Natural killer cell (primary cell): ENCODE data around the gene RND3. TPM values are rescaled to one million over a fixed set of nuclear protein-coding genes. Genes with fewer than 3 reads are reported as not detected.

Source experiments
- ATAC-seq, 3 donors: fragments of 150-1000 bp in 2 of 3; fragments of 200-7000 bp in 1 of 3; cut with Tn5 transposase; 1 replicate in 1 of 3; 2 replicates in 2 of 3; pipeline ENCODE4 v1.10.0; 2021; ENCODE audit warnings: mild to moderate bottlenecking in 2 of 3, moderate library complexity in 2 of 3
- DNase-seq, 2 donors: peaks; one replicate each; pipeline versions ENCODE4 v3.0.0 to v3.0.0-alpha.2; 2013 to 2021; ENCODE audit warnings: mixed read lengths in 1 of 2
- H3K27ac ChIP-seq: one replicate; pipeline ENCODE4 v1.5.1; 2013; ENCODE audit warnings: mild to moderate bottlenecking, low read length
- H3K27me3 ChIP-seq: one replicate; pipeline ENCODE4 v1.6.1; 2013; ENCODE audit warnings: low read length; ENCODE audit not compliant: control insufficient read depth, insufficient read depth
- H3K36me3 ChIP-seq: one replicate; pipeline ENCODE4 v1.6.1; 2013; ENCODE audit warnings: low read length; ENCODE audit not compliant: control insufficient read depth, insufficient read depth
- H3K4me1 ChIP-seq: one replicate; pipeline ENCODE4 v1.6.1; 2013; ENCODE audit warnings: low read length; ENCODE audit not compliant: control insufficient read depth, insufficient read depth
- H3K4me3 ChIP-seq: one replicate; pipeline ENCODE4 v1.5.1; 2013; ENCODE audit warnings: low read length
- H3K9me3 ChIP-seq: one replicate; pipeline ENCODE4 v1.6.1; 2013; ENCODE audit warnings: low read length; ENCODE audit not compliant: control insufficient read depth, insufficient read depth
- H3K27ac Mint-ChIP-seq, 2 donors: one replicate each; pipeline ENCODE4 v1.8.0; 2022; ENCODE audit warnings: mild to moderate bottlenecking in 2 of 2, mixed read lengths in 2 of 2, moderate library complexity in 1 of 2
- H3K27me3 Mint-ChIP-seq, 2 donors: one replicate each; pipeline ENCODE4 v1.8.0; 2022; ENCODE audit warnings: low read depth in 2 of 2, mixed read lengths in 2 of 2
- H3K36me3 Mint-ChIP-seq: one replicate; pipeline ENCODE4 v1.8.0; 2022; ENCODE audit warnings: mixed read lengths
- H3K4me1 Mint-ChIP-seq, 2 donors: one replicate each; pipeline ENCODE4 v1.8.0; 2022; ENCODE audit warnings: mixed read lengths in 2 of 2
- H3K4me3 Mint-ChIP-seq: one replicate; pipeline ENCODE4 v1.8.0; 2022; ENCODE audit warnings: mild to moderate bottlenecking, moderate library complexity, mixed read lengths
- H3K9me3 Mint-ChIP-seq, 2 donors: one replicate each; pipeline ENCODE4 v1.8.0; 2022; ENCODE audit warnings: mixed read lengths in 2 of 2
- CTCF ChIP-seq: fragments of 200-600 bp; IDR thresholded peaks from one replicate; pipeline ENCODE4 v1.8.0; 2022; ENCODE audit warnings: antibody characterized with exemption
- WGBS: methylation state at CpG from one replicate; pipeline ENCODE4 v1.1.7; 2013; ENCODE audit warnings: missing lambda C conversion rate; ENCODE audit not compliant: insufficient coverage; 5-methylcytosine and 5-hydroxymethylcytosine counted together
- intact Hi-C: fragments of 100-400 bp; cut with micrococcal nuclease; formaldehyde crosslinking; loops from one replicate; pipeline ENCODE4 v1.14.2; 2022
- total RNA-seq, 4 donors: library from RNA; stranded (reverse); fragments of 120-200 nt in 1 of 4; gene quantifications; one replicate each; pipeline versions ENCODE4 v1.2.3 to v1.2.4, GENCODE V29; 2013 to 2022

The RND3 gene
- total RNA-seq, 3 donors from 2014 or later (not counting 1 experiment from before 2014, with no cell fraction given) = not detected

GRCh38 chr2:150464270-150464669, 23.2 kb downstream of the RND3 start:
- no peak for ATAC-seq
- no peak overlapping the region for H3K4me3 ChIP-seq
- no peak overlapping the region for H3K27ac ChIP-seq
- no peaks in the 10 kb centered on the region for H3K27me3 ChIP-seq
- no peaks in the 10 kb centered on the region for H3K9me3 ChIP-seq
- no peaks in the 10 kb centered on the region for H3K36me3 ChIP-seq
- peaks cover 0 to 3% of the 10 kb centered on the region in 2 donors for H3K9me3 Mint-ChIP-seq
- intact Hi-C loops = no loop called here
- no peaks in the 10 kb centered on the region for H3K4me1 ChIP-seq
- DNase-seq = no peak
- H3K4me1 Mint-ChIP-seq = no peaks in the 10 kb centered on the region
- WGBS = 38% methylated on average over 1 of the region's 1 CpG
- H3K36me3 Mint-ChIP-seq = no peaks in the 10 kb centered on the region
- TF ChIP-seq CTCF = no peak
- H3K27ac Mint-ChIP-seq = no peak overlapping the region
- H3K27me3 Mint-ChIP-seq = no peaks in the 10 kb centered on the region
- H3K4me3 Mint-ChIP-seq = no peak overlapping the region

GRCh38 chr2:150462770-150463169, 24.7 kb downstream of the RND3 start:
- 78% methylated on average over 2 of the region's 2 CpGs for WGBS
- TF ChIP-seq CTCF = no peak
- no peak overlapping the region for H3K27ac Mint-ChIP-seq
- no peaks in the 10 kb centered on the region for H3K4me1 ChIP-seq
- no peak for DNase-seq
- no peaks in the 10 kb centered on the region for H3K9me3 ChIP-seq
- peaks cover 0 to 3% of the 10 kb centered on the region in 2 donors for H3K9me3 Mint-ChIP-seq
- no peak overlapping the region for H3K27ac ChIP-seq
- H3K4me3 ChIP-seq = no peak overlapping the region
- ATAC-seq = no peak
- no peaks in the 10 kb centered on the region for H3K27me3 Mint-ChIP-seq
- H3K4me3 Mint-ChIP-seq = no peak overlapping the region
- no peaks in the 10 kb centered on the region for H3K4me1 Mint-ChIP-seq
- no peaks in the 10 kb centered on the region for H3K27me3 ChIP-seq
- intact Hi-C loops = no loop called here
- H3K36me3 ChIP-seq = no peaks in the 10 kb centered on the region
- no peaks in the 10 kb centered on the region for H3K36me3 Mint-ChIP-seq

GRCh38 chr2:150459281-150459680, 28.2 kb downstream of the RND3 start:
- no peaks in the 10 kb centered on the region for H3K36me3 ChIP-seq
- intact Hi-C loops = no loop called here
- H3K9me3 ChIP-seq = no peaks in the 10 kb centered on the region
- peaks cover 4 to 8% of the 10 kb centered on the region in 2 donors for H3K9me3 Mint-ChIP-seq
- H3K27me3 ChIP-seq = no peaks in the 10 kb centered on the region
- H3K27ac ChIP-seq = no peak overlapping the region
- no peak overlapping the region for H3K27ac Mint-ChIP-seq
- H3K4me3 ChIP-seq = no peak overlapping the region
- no peak for DNase-seq
- H3K4me1 ChIP-seq = no peaks in the 10 kb centered on the region
- no peak for ATAC-seq
- no peak for TF ChIP-seq CTCF
- H3K27me3 Mint-ChIP-seq = no peaks in the 10 kb centered on the region
- 78% methylated on average over 1 of the region's 1 CpG for WGBS
- no peaks in the 10 kb centered on the region for H3K36me3 Mint-ChIP-seq
- H3K4me1 Mint-ChIP-seq = no peaks in the 10 kb centered on the region
- H3K4me3 Mint-ChIP-seq = no peak overlapping the region

- no peak overlapping the region for H3K4me3 Mint-ChIP-seq
- H3K27me3 ChIP-seq = no peaks in the 10 kb centered on the region
- 82% methylated on average over 2 of the region's 3 CpGs for WGBS
- no peaks in the 10 kb centered on the region for H3K27me3 Mint-ChIP-seq
- no peak overlapping the region for H3K27ac Mint-ChIP-seq
- H3K27ac ChIP-seq = no peak overlapping the region
- no peaks in the 10 kb centered on the region for H3K36me3 Mint-ChIP-seq
- no peaks in the 10 kb centered on the region for H3K4me1 Mint-ChIP-seq
- no peak overlapping the region for H3K4me3 ChIP-seq
- intact Hi-C loops = no loop called here
- no peak for TF ChIP-seq CTCF
- peaks cover 6% of the 10 kb centered on the region for H3K9me3 ChIP-seq
- no peaks in the 10 kb centered on the region for H3K36me3 ChIP-seq
- H3K4me1 ChIP-seq = no peaks in the 10 kb centered on the region
- no peak for ATAC-seq
- no peak for DNase-seq
- peaks cover 3 to 4% of the 10 kb centered on the region in 2 donors for H3K9me3 Mint-ChIP-seq
These were observed 36.7 kb downstream of the RND3 start for GRCh38 chr2:150450765-150451164.
